HepG2 (cell line): ENCODE data around the gene KRT4. TPM values are rescaled to one million over a fixed set of nuclear protein-coding genes. Genes with fewer than 3 reads are reported as not detected.

Experiments
- ATAC-seq: fragments of 200-7000 bp; cut with Tn5 transposase; 3 replicates; pipeline ENCODE4 v1.9.1; 2020; ENCODE audit warnings: mild to moderate bottlenecking, moderate library complexity
- BruUV-seq: library from RNA; stranded (reverse); fragments of 400-500 nt; replicated peaks from 2 replicates; lab custom pipeline; 2021; lab: Mats Ljungman, UMichigan
- CTCF ChIA-PET: fragments of 300-600 bp; formaldehyde crosslinking; extraction: SDS; loops from one replicate; lab custom pipeline; 2021; ENCODE audit warnings: low total read pairs, inconsistent platforms, low intra/inter-chr PET ratio; lab: Yijun Ruan, JAX
- POLR2A ChIA-PET: fragments of 350-600 bp; sonication (Branson Sonifier 250); formaldehyde crosslinking; loops from one replicate; lab custom pipeline; 2020; ENCODE audit warnings: antibody characterized with exemption, inconsistent platforms; lab: Yijun Ruan, JAX
- DNase-seq: peaks from one replicate; pipeline ENCODE4 v3.0.0-alpha.2; 2015; ENCODE audit warnings: low spot score
- FAIRE-seq: peaks from 3 replicates; lab custom pipeline; 2011; peaks lifted over from hg19 to GRCh38; lab: Jason Lieb, UNC
- H2AFZ ChIP-seq: one replicate; pipeline ENCODE4 v1.6.1; 2011; ENCODE audit warnings: low read length, inconsistent platforms
- H3K27ac ChIP-seq: fragments of 300-600 bp; 3 replicates; pipeline ENCODE4 v1.8.0; 2011; ENCODE audit warnings: mixed run types, mild to moderate bottlenecking, mixed read lengths, low read length, inconsistent platforms; ENCODE audit not compliant: insufficient read depth; ENCODE audit errors: extremely low read length
- H3K27me3 ChIP-seq, 2 experiments: fragments of 200-600 bp in 1 of 2; 2 replicates in 1 of 2; 3 replicates in 1 of 2; pipeline versions ENCODE4 v1.6.0 to v1.8.0; 2011; ENCODE audit warnings: low read length in 2 of 2, mild to moderate bottlenecking in 2 of 2, moderate library complexity in 2 of 2, inconsistent platforms in 1 of 2; ENCODE audit not compliant: insufficient read depth in 2 of 2, control insufficient read depth in 1 of 2
- H3K36me3 ChIP-seq, 2 experiments: fragments of 200-600 bp in 1 of 2; replicated peaks in 1 of 2; 2 replicates in 1 of 2; 3 replicates in 1 of 2; pipeline versions ENCODE4 v1.5.1 to v1.8.0; 2011; ENCODE audit warnings: low read length in 2 of 2, inconsistent platforms in 1 of 2; ENCODE audit not compliant: insufficient read depth in 2 of 2, control insufficient read depth in 1 of 2
- H3K4me1 ChIP-seq: 2 replicates; pipeline ENCODE4 v1.5.1; 2012; ENCODE audit warnings: low read length, inconsistent platforms; ENCODE audit not compliant: insufficient read depth
- H3K4me2 ChIP-seq: 2 replicates; pipeline ENCODE4 v1.6.0; 2011; ENCODE audit warnings: low read depth, low read length, inconsistent platforms
- H3K4me3 ChIP-seq, 3 experiments: fragments of 200-600 bp in 1 of 3; sonication (generic), shearing (Covaris generic) in 1 of 3; replicated peaks in 1 of 3; 2 replicates each; pipeline ENCODE4 v1.5.1; 2011 to 2016; ENCODE audit warnings: low read length in 3 of 3, inconsistent platforms in 2 of 3, low read depth in 2 of 3, mild to moderate bottlenecking in 2 of 3, control low read depth in 1 of 3, mixed read lengths in 1 of 3; ENCODE audit not compliant: insufficient read depth in 1 of 3
- H3K79me2 ChIP-seq: one replicate; pipeline ENCODE4 v1.6.1; 2011; ENCODE audit warnings: low read length, inconsistent platforms; ENCODE audit not compliant: insufficient read depth
- H3K9ac ChIP-seq: 2 replicates; pipeline ENCODE4 v1.6.0; 2011; ENCODE audit warnings: mild to moderate bottlenecking, low read depth, low read length, inconsistent platforms; ENCODE audit not compliant: insufficient read depth
- H3K9me3 ChIP-seq: 2 replicates; pipeline ENCODE4 v1.5.1; 2012; ENCODE audit warnings: mild to moderate bottlenecking, low read length
- H4K20me1 ChIP-seq: 2 replicates; pipeline ENCODE4 v1.6.0; 2011; ENCODE audit warnings: inconsistent platforms, mild to moderate bottlenecking, low read length, moderate library complexity; ENCODE audit not compliant: insufficient read depth
- CENPT ChIP-seq: sonication (generic); formaldehyde crosslinking; IDR thresholded peaks from 2 replicates; pipeline ENCODE4 v1.8.0; 2022; ENCODE audit warnings: low read depth, mild to moderate bottlenecking, moderate library complexity, missing genetic modification reagents
- CHCHD3 ChIP-seq: sonication (generic); formaldehyde crosslinking; IDR thresholded peaks from 2 replicates; pipeline ENCODE4 v1.8.0; 2022; ENCODE audit warnings: mild to moderate bottlenecking, missing genetic modification reagents, moderate library complexity
- FOXM1 ChIP-seq: sonication (generic); formaldehyde crosslinking; IDR thresholded peaks from 2 replicates; pipeline ENCODE4 v1.5.0; 2020; ENCODE audit warnings: missing genetic modification reagents
- HDAC1 ChIP-seq: sonication (generic); formaldehyde crosslinking; IDR thresholded peaks from 2 replicates; pipeline ENCODE4 v1.5.1; 2020; ENCODE audit warnings: mild to moderate bottlenecking, missing genetic modification reagents
- KDM5A ChIP-seq: fragments of 200-600 bp; sonication (generic); IDR thresholded peaks from 2 replicates; pipeline ENCODE4 v1.7.0; 2018; ENCODE audit warnings: antibody characterized with exemption, mild to moderate bottlenecking, low read length, borderline replicate concordance
- RNF219 ChIP-seq: sonication (generic); formaldehyde crosslinking; IDR thresholded peaks from 2 replicates; pipeline ENCODE4 v1.5.0; 2020; ENCODE audit warnings: mild to moderate bottlenecking, missing genetic modification reagents
- TCF12 ChIP-seq, 2 experiments: fragments of 450-650 bp in 1 of 2; sonication (generic) in 1 of 2; formaldehyde crosslinking in 1 of 2; IDR thresholded peaks; 2 replicates each; pipeline versions ENCODE4 v1.6.1 to v1.8.0; 2017 to 2022; ENCODE audit warnings: antibody characterized with exemption in 1 of 2, mild to moderate bottlenecking in 1 of 2, missing genetic modification reagents in 1 of 2, moderate library complexity in 1 of 2
- ZNF547 ChIP-seq: sonication (generic); formaldehyde crosslinking; IDR thresholded peaks from 2 replicates; pipeline ENCODE4 v1.5.1; 2020; ENCODE audit warnings: mild to moderate bottlenecking, missing genetic modification reagents
- WGBS: methylation state at CpG from one replicate; pipeline ENCODE4 v1.1.6; 2017; ENCODE audit warnings: low lambda C conversion rate; 5-methylcytosine and 5-hydroxymethylcytosine counted together
- in situ Hi-C: cut with HindIII; loops from 2 replicates; pipeline ENCODE4 v1.10.0; 2017; ENCODE audit warnings: low pct_unique_long_range_greater_than_20kb; ENCODE audit not compliant: extremely low pct_ligation_motif_present
- intact Hi-C: fragments of 100-400 bp; cut with micrococcal nuclease; formaldehyde crosslinking; loops from one replicate; pipeline ENCODE4 v1.10.0; 2022; ENCODE audit not compliant: unreplicated experiment
- polyA plus RNA-seq, 8 experiments: library from polyadenylated mRNA; depleted of rRNA in 3 of 8; stranded (reverse) in 7 of 8; unstranded in 1 of 8; fragments of >200 nt; fragmentation: Illumina TruSeq in 4 of 8; extraction: Trizol in 4 of 8; gene quantifications; 2 replicates each; pipeline versions ENCODE4 v1.2.1 to v1.2.3, GENCODE V29; 2011 to 2016; ENCODE audit warnings: low read depth in 4 of 8, missing spikeins in 1 of 8, mixed read lengths in 1 of 8; ENCODE audit not compliant: insufficient read depth in 1 of 8
- total RNA-seq, 5 experiments: library from RNA; depleted of rRNA; stranded (reverse); fragments of >200 nt; fragmentation: Illumina TruSeq; extraction: Trizol; gene quantifications; 2 replicates each; pipeline ENCODE4 v1.2.3, GENCODE V29; 2016; ENCODE audit warnings: low read depth in 1 of 5
- TF ChIP-seq, protein P1 (sequence below): sonication (generic); formaldehyde crosslinking; IDR thresholded peaks from 2 replicates; pipeline ENCODE4 v1.5.0; 2020; ENCODE audit warnings: mild to moderate bottlenecking, missing genetic modification reagents, borderline replicate concordance
- TF ChIP-seq, protein P2 (sequence below): sonication (generic); formaldehyde crosslinking; IDR thresholded peaks from 2 replicates; pipeline ENCODE4 v1.5.1; 2020; ENCODE audit warnings: mild to moderate bottlenecking, moderate library complexity, missing genetic modification reagents

The KRT4 gene
- total and polyA plus RNA-seq, 2 of the 13 experiments (the other 11 are each of a cell fraction or from before 2014, with no cell fraction given) = not detected

DNA sequence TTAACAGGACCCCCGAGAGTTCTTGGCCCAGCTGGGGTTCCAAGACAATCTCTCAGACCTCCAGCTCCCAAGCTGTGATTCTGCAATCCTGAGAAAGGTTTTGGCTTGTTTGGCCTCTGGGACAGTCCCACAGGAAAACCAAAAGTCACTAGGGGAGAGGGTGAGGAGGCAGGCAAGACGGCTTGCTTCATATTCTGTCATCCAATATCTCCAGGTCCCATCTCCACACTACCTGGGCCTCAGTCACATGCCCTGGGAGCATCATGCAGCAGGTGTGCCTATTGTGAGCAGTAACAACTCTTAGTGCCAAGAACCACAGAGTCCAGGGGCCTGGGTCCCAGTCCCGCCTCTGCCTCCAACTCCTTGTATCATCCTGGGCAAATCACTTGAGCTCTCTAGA lies 18.5 kb upstream of the KRT4 start (continued):
- TF ChIP-seq CENPT (CRISPR knock-in tag) = no peak
- TF ChIP-seq HDAC1 (CRISPR knock-in tag) = no peak
- no peak for TF ChIP-seq TCF12 (IDR thresholded peaks at IDR 0.05)
- no peak for TF ChIP-seq TCF12 (CRISPR knock-in tag; IDR thresholded peaks at IDR 0.05)
- TF ChIP-seq RNF219 (CRISPR knock-in tag) = no peak

GRCh38 chr12:52831251-52831650 lies 17.3 kb upstream of the KRT4 start:
- Histone ChIP-seq H3K9me3 (no peaks in the 10 kb centered on the region), H3K27ac (no peak overlapping the region), H3K4me3 (no peak overlapping the region), H3K36me3 (no peaks in the 10 kb centered on the region), H3K4me1 (peaks cover 9% of the 10 kb centered on the region), H2AFZ (no peak overlapping the region), H3K79me2 (no peaks in the 10 kb centered on the region), H3K27me3 (peaks cover 3 to 19% of the 10 kb centered on the region in 2 experiments; a peak in 4 of 5 replicates), H3K4me2 (no peak overlapping the region), H4K20me1 (no peaks in the 10 kb centered on the region), H3K9ac (no peak overlapping the region)
- FAIRE-seq = no peak
- ChIA-PET CTCF (no interaction called here), POLR2A (no interaction called here)
- intact Hi-C loops (no loop called here), in situ Hi-C loops (no loop called here)
- DNase-seq = no peak
- 43% methylated on average over 4 of the region's 7 CpGs for WGBS
- BruUV-seq = no TSS peak
- TF ChIP-seq, protein P1, sequence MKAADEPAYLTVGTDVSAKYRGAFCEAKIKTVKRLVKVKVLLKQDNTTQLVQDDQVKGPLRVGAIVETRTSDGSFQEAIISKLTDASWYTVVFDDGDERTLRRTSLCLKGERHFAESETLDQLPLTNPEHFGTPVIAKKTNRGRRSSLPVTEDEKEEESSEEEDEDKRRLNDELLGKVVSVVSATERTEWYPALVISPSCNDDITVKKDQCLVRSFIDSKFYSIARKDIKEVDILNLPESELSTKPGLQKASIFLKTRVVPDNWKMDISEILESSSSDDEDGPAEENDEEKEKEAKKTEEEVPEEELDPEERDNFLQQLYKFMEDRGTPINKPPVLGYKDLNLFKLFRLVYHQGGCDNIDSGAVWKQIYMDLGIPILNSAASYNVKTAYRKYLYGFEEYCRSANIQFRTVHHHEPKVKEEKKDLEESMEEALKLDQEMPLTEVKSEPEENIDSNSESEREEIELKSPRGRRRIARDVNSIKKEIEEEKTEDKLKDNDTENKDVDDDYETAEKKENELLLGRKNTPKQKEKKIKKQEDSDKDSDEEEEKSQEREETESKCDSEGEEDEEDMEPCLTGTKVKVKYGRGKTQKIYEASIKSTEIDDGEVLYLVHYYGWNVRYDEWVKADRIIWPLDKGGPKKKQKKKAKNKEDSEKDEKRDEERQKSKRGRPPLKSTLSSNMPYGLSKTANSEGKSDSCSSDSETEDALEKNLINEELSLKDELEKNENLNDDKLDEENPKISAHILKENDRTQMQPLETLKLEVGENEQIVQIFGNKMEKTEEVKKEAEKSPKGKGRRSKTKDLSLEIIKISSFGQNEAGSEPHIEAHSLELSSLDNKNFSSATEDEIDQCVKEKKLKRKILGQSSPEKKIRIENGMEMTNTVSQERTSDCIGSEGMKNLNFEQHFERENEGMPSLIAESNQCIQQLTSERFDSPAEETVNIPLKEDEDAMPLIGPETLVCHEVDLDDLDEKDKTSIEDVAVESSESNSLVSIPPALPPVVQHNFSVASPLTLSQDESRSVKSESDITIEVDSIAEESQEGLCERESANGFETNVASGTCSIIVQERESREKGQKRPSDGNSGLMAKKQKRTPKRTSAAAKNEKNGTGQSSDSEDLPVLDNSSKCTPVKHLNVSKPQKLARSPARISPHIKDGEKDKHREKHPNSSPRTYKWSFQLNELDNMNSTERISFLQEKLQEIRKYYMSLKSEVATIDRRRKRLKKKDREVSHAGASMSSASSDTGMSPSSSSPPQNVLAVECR (CRISPR knock-in tag) = no peak
- TF ChIP-seq ZNF547 (CRISPR knock-in tag) = no peak
- TF ChIP-seq KDM5A = no peak
- no peak for TF ChIP-seq CHCHD3
- TF ChIP-seq, protein P2, sequence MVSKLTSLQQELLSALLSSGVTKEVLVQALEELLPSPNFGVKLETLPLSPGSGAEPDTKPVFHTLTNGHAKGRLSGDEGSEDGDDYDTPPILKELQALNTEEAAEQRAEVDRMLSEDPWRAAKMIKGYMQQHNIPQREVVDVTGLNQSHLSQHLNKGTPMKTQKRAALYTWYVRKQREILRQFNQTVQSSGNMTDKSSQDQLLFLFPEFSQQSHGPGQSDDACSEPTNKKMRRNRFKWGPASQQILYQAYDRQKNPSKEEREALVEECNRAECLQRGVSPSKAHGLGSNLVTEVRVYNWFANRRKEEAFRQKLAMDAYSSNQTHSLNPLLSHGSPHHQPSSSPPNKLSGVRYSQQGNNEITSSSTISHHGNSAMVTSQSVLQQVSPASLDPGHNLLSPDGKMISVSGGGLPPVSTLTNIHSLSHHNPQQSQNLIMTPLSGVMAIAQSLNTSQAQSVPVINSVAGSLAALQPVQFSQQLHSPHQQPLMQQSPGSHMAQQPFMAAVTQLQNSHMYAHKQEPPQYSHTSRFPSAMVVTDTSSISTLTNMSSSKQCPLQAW (CRISPR knock-in tag) = no peak
- no peak for TF ChIP-seq FOXM1 (CRISPR knock-in tag)
- ATAC-seq = no peak
